DOHH2 (cell line): ENCODE results near the gene THSD7A.

Experiments used
- CTCF ChIP-seq: fragments of 200-600 bp; sonication (generic); IDR thresholded peaks from one replicate; pipeline ENCODE4 v1.5.1; 2014; ENCODE audit warnings: antibody characterized with exemption, mild to moderate bottlenecking, low read depth, low read length; ENCODE audit not compliant: poor library complexity, severe bottlenecking
- EZH2phosphoT487 ChIP-seq: fragments of 200-600 bp; sonication (generic); IDR thresholded peaks from 2 replicates; pipeline ENCODE4 v1.6.1; 2017; ENCODE audit warnings: borderline replicate concordance, mild to moderate bottlenecking, antibody characterized with exemption, low read length, moderate library complexity, mixed read lengths

GRCh38 chr7:11607686-11608085 lies 224.3 kb downstream of the THSD7A start:
- no peak for TF ChIP-seq CTCF
- no peak for TF ChIP-seq EZH2phosphoT487
